NCI-H1436 (cell line): ENCODE measurements around the gene MFSD6.

Experiments
- DNase-seq: peaks from one replicate; lab custom pipeline; 2025; lab: John Stamatoyannopoulos, UW

The MFSD6 gene

DNA sequence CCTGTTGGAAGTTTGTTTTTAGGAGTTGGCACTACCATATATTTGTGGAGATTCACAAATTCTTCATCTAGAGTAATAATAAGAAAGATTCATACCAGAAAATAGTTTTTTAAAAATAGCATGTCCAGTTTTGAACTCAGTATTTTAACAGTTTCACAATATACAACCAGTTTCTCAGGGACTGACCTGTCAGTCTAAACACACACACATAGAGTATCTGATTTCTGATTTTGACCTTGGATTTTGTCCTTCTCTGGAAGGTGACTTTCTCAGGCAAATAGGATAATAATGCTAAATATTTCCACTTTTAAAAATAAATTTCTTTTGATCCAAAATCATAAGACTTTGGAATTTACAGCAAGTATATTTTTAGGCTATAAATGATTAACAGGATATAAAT, 32.0 kb downstream of the MFSD6 start:
- DNase-seq: no peak

DNA sequence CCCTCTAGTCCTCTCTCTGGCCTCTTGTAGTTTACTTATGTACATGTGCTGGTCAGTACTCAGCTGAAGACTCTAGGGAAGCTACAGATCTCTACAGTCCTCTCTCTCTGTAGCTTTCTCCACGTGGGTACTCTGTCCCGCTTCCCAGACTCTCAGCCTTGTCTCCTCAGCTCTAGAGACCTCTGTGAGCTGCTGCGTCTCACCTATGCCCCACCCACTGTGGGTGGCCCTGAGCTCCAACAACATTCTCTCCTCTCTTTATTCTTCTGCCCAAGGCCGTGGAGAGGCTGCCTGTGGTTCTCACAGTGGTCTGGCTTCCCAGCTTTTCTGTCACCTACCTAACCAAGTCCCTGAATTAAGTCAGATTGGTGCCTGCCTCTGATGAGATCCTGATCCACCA, 33.4 kb downstream of the MFSD6 start:
- DNase-seq: no peak

DNA sequence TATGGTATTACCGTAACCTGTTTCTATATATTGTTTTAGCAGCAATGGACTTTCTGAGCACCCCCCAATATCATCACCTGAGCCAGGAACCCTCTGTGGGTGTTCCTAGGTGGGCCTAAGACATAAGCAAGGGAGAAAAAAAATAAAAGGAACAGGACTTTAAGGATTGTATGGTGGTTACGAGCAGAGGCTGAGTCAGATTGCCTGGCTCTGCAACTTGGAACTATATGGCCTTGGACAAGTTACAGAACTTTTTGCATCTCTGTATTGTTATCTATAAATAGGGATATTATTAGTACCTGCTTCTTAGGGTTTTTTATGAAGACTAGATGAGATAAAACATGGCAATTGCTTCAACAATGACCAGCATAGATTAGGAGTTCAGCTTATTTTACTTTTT, 34.9 kb downstream of the MFSD6 start:
- DNase-seq: no peak

DNA sequence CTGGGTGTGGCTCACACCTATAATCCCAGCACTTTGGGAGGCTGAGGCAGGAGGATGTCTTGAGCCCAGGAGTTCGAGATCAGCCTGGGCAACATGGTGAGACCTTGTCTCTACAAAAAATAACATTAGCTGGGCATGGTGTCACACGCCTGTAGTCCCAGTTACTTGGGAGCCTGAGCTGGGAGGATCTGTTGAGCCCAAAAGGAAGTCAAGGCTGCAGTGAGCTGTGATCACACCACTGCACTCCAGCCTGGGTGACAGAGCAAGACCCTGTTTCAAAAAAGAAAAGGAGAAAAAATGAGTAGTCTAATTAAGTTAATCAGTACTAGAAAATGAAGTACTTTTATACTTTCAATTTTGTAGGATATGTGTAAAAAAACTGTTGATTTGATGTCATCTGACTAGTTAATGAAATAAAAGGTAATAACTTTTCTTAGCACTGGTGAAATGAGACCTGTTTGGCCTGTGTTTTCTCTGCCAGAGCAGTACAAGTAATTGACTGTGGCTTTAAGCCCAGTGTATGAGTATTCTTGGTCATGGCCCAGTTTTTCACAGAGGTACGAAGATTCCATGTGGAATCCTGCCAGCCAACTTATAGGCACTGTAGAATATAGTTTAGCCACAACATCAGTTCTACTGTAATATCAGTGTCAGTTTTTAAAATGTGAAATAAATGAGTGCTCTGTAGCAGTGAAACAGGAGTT, 35.8 kb downstream of the MFSD6 start:
- no peak for DNase-seq

DNA sequence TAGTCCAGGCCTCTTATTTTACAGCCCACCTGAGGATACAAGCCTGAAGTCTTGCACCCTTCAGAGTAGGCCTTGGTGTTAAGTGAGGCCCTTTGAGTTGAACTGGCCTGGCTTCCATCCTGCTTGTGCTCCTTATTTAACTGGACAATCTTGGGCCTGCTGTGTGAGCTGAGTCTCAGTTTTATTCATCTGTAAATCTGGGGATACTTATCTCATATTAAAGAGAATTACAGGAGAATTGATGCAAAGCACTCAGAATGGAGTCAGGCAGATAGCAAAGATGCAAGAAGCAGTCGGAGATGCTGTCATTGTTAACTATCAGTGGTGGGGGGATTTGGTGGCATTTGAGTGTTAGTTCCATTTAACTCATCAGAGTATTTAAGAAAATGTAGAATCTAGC, 36.8 kb downstream of the MFSD6 start:
- no peak for DNase-seq

DNA sequence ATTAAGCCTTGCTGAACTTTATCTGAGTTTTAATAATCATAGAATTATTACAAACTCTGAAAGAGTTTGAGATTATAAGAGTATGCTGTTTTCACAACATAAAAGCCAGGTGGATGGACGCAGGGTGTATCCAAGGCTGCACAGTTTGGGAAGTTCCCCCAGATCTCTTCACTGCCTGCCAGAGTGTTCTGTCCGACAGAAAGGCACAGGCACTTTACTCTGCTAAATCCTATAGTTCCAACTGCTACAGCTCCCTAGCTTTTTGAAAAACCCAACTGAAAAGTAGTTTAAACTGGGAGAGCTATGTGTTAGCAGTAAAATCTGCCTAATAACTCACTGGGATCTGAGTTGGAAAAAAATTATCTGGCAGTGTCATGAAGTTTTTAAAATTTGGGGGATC, 38.0 kb downstream of the MFSD6 start:
- DNase-seq: no peak

DNA sequence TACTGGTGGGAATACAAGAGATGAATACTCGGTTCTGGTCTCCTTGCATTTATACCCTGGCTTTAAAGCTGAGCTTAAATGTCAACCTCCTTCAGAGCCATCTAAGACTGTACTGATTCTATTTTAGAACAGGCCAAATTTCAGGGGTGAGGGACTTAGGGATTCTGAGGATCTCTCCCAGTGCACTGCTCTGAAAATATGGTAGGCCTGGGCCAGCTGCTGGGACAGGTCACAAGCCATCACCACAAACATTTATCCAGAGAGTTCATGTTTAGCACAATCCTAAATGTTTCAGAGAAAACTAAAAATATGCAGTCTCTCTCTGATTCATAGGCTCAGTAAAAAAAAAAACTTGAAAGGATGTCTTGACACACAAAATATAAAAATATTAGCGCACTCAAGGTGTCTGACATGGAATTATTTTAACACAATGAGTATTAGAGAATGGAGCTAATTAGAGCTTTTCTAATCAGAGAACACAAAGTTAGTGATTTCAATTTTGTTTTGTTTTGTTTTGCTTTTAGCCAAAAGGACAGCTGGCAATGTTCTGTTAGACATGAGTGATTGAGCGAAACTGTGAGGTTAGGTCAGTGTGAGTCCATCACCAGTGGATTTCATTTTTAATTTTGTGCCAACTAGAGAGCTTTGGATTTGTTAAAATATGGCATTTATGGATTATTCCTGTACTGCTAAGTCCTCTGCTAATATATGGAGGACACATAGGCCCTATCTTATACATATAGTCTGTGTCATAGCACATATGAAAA, 38.8 kb downstream of the MFSD6 start:
- DNase-seq: no peak

DNA sequence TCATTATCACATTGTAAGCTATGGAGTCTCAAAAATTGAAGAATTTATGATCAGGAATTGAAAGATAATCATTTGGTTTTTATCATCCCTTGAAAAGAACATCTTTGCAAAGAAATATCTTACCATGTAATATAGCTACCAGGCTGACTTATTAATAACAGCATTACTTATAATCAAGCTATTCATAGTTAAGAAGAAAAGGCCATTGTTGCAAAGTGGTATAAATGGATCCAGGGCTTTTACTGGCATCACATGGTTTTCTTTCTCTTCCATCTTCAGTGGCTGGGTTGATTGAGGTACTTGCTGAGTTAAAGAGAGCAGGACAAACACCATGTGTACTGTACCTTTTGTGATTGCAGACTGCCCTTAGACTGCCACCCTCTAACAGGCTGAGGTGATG, 39.6 kb downstream of the MFSD6 start:
- DNase-seq: no peak

DNA sequence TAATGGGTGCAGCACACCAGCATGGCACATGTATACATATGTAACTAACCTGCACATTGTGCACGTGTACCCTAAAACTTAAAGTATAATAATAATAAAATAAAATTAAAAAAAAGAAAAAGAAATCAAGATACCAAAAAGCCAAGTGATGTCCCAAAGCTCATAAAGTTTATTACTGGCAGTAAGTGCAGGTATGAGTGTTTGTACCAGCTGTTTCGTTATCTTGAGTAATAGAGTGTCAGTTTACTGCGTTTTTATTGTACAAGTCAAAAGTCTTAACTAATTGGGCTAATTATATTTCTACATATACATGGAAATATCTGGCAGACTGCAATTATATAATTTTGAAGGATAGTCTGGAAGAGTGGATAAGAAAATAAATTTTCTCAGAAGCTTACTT, 41.8 kb downstream of the MFSD6 start:
- no peak for DNase-seq

DNA sequence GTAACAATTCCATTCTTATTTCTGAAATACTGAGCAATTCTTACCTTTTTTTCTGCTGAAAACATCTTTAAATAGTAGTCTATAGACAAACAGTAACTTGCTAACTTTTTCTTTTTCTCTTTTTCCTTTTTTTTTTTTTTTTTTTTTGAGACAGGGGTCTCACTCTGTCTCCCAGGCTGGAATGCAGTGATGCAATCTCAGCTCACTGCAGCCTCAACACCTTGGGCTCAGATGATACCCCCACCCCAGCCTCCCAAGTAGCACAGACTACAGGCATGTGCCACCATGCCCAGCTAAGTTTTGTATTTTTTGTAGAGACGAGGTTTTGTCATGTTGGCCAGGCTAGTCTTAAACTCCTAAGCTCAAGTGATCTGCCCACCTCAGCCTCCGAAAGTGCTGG, 42.2 kb downstream of the MFSD6 start:
- DNase-seq: no peak

DNA sequence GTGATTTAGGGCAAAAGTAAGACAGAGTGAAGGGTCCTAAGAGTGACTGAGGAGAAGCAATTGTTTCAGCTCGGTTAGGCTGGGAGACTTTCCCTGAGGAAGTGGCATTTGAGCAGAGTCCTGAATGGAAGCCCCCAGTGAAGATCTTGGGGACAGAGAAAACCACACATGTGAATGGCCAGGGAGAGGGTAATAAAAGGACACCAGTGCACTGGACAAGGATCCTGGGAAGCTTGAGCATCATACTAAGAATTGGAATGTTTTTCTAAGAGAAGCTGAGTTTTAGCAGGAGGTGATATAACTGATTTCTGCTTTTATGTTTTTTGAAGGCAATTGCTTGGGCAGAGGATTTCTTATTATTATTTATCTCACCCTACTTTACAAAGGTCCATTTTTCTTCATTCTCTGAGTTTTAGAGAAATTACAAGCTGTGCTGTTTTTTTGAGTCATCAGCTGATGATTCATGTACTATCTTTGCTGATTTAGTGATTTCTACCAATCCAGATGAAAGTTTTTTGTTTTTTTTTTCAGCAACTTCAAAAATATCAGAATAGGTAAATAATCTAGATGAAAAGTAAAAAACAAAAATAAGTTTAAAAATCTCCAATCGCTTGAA, 43.5 kb downstream of the MFSD6 start:
- DNase-seq: no peak

DNA sequence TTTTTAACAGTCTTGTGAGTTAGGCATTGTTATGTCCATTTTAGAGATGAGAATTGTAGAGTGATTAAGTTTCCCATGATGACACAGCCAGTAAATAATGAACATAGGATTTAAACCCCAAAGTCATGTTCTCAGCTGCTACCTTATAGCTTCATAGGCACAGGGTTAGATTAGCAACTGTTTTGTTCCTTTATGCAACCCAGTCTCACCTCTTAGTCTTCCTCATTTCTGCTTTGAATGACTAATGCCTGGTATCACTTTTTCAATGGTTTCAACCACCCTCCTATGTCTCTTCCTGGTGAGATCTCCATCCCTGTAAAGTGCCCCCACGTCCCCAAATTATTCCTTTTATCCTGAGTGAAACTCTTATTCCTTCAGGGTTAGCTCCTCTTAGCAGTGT, 44.3 kb downstream of the MFSD6 start:
- no peak for DNase-seq

DNA sequence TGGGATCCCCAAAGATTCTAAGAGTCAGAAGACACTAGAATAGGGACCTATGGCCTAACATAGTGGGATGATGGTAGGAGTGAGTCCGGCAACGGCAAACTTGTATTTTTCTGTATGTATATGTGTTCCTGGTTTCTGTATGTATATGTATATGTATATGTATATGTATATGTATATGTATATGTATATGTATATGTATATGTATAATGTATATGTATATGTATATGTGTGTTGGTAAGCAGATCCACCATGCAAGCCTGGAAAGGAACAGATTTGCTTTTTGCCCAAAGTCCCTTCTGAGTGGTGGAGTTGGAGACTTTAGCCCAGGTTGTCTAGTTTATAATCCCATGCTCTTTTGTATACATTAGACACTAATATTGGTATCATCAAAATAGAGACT, 46.6 kb downstream of the MFSD6 start:
- DNase-seq: no peak

DNA sequence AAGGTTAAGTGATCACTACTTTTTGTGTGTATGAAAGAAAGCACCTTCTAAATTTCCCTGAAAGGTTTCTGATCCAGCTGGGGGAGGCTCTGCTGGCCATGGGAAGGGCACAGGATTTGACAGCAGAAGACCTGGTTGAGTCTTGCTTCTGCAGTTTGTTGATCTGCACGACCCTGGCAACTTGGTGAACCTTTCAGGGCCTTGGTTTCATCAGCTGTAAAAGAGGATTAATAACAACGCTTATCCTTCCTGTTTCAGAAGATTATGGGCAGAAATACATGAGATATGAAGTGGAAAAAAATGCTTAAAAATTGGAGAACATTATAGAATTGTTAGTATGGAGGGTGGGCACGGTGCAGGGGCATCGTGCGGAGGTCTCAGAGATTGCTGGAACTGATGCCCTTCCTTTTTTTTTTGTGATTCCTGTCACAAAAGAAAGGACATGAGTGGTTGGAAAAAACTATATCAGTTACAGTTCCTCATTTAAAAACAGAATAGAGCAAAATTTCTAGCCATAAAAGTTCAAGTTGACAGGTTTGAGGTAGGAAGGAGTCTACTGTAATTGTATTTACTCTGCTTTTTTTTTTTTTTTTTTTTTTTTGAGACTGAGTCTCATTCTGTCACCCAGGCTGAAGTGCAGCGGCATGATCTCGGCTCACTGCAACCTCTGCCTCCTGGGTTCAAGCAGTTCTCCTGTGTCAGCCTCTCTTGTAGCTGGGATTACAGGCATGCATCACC, 47.4 kb downstream of the MFSD6 start:
- no peak for DNase-seq

DNA sequence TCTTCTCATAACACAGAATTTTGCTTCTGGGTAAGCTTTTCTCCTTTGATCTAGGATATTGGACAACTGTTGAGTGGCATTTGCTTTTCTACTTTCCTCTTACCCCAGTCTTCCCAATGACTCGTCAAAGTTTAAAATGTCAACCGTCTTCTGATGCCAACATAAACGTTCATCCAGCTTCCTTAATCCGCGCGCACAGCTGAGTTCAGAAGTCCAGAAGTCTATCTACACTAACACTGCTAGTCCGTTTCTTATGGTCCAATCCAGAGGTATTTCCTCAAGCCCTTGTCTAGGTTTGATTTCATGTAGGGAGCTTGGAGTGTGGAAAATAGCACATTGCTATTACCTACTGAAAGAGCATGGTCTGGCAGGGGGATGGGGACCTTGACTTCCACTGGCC, 48.7 kb downstream of the MFSD6 start:
- DNase-seq: no peak

DNA sequence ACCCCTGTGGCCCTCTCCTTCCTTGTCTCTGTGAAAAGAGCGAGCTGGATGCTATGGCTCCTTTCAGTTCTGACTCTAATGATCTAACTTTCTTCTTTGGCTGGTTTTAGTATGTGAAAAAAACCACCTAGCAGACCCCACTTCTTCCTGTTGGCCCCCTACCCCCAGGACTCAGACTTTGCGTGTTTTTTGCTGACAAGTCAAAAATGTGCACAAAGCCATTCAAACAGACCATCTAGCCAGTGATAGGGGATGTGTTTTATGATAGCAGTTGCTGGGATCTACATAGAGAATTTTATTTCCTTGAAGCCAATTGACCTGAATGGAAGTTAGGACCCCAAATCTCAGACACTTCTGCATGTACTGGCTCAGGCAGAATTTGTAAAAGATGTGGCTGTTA, 49.1 kb downstream of the MFSD6 start:
- DNase-seq: no peak

DNA sequence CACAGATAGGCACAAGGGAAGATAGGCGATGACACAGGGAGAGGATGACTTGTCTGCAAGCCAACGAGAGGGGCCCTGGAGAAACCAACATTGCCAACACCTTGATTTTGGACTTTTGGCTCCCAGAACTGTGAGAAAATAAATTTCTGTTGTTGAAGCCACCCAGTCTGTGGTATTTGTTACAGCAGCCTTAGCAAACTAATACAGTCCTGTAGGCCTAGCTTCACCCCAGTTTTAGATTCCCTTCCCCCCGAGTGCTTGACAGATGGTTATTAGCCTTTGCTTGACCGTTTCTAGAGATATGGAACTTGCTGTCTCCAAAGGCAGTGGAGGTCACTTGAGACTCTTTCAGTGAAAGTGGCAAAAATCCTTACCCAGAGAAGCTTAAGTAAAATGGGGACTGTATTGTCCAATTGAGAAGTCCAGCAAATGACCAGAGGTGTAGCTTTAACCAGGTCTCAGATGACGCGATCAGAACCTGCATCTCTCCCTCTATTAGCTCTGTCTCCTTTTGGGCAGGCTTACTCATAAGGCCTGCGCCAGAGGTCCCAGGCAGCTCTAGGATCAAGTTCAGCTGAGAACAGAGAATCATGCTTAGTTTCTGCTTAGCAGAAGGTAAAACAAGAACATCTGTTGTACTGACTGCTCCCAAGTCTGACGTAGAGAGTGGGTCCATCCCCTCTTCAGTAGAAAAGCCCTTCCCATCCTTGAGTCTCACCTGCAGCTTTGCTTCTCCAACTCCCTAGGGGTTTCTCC, 50.4 kb downstream of the MFSD6 start:
- no peak for DNase-seq

DNA sequence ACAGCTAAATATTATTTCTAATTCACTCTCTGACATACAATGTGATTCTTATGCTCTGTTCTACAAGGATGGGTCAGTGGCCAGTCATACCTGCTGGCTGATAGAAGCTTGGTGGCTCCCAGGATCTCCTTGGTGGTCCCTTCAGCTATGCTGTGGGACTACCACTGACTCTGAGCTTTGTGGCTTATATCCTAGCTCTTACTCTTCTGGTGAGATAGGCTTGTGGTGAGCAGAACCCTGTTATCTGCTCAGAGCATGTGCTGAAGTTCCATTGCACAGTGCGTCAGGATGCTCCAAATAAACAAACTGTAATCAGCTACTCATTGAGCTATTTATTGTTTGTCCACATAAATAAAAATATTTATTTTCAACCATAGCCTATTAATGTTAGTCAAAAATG, 51.7 kb downstream of the MFSD6 start:
- no peak for DNase-seq

DNA sequence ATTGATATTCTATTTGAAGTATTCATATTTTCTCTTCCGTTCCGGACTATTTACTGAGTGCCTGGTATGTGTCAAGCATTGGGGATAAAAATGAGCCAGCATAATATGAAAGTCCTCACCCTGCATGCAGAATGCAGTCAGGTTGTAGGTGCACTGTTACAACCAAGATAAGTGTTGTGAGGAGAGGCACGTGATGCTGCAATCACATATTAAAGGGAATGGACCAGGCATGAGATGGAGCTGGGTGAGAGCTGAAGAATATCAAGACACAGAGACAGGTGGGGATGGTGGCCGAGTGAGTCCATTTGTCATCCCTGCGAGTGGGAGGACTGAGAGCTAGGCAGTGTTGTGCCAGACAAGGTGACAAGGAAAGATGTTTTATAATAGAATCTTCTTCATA, 52.3 kb downstream of the MFSD6 start:
- no peak for DNase-seq

DNA sequence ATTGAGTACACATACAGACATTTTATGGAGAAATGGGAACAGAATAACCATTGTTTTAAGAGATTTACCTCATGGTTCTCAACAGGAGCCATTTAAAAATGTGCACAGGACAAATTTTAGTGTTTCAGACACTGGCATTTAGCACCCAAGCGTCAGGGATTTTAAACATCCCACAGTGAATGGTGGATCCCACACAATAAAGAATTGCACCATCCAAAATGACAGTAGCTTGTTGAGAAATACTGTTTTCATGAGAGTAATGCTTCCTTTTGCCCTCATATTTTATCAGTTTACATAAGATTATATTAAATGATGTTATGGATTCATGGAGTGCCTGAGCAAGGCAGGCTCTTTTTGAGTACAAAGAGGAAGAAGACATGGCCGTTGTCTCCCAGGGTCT, 54.0 kb downstream of the MFSD6 start:
- DNase-seq: no peak

DNA sequence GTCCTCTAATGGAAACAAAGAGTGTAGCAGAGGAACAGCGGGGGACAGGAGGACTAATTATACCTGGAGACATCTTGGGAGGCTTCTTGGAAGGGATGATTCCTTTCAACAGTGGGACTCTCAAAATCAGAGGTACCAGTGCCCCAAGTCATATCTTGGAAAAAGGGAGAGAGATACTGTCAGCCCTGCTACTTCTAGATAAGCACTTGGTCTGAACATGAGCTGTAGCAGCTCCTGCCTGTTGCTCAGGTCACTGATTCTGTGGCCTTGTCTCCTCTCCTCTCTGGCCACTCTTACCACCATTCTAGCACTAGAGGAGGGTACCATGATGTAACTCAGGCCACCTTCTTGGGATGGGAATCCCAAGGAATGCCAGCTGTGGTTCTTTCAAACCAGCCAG, 54.5 kb downstream of the MFSD6 start:
- DNase-seq: no peak

DNA sequence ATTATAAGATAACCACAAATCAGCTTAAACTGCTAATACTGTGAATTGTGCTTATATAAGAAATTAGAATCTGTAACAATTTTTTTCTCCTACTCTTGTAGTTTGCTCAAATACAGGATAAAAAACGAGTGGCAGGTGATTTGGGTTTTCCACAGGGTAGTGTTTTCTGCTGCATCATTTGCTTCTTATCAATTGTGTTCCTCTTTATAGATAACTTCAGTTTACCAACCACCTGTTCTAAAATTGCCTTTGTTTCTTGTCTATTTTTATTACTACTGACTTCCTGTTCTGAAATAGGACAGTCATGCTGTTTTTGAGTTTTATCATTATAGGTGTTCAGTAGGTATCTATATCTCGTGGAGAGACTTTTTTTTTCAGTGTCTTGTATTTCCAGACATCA, 56.9 kb downstream of the MFSD6 start:
- no peak for DNase-seq
